CD4-positive, alpha-beta memory T cell (primary cell): ENCODE data around the gene KIAA0232. TPM values are rescaled to one million over a fixed set of nuclear protein-coding genes. Genes with fewer than 3 reads are reported as not detected.

Experiments used
- CTCF ChIA-PET: fragments of 350-600 bp; sonication (Branson Sonifier 250); formaldehyde crosslinking; loops from one replicate; lab custom pipeline; 2021; ENCODE audit warnings: inconsistent platforms; ENCODE audit not compliant: partially characterized antibody; lab: Charles Lee
- POLR2A ChIA-PET: fragments of 350-600 bp; sonication (Branson Sonifier 250); formaldehyde crosslinking; loops from one replicate; lab custom pipeline; 2021; ENCODE audit not compliant: partially characterized antibody; lab: Charles Lee
- DNase-seq, 5 donors: peaks; one replicate each; pipeline versions ENCODE4 v3.0.0 to v3.0.0-alpha.2; 2020 to 2022; ENCODE audit warnings: mixed read lengths in 1 of 5
- H3K27ac ChIP-seq: one replicate; pipeline ENCODE4 v1.7.0; 2013; ENCODE audit warnings: low read depth, low read length
- H3K27me3 ChIP-seq: 2 replicates; pipeline ENCODE4 v1.7.0; 2013; ENCODE audit warnings: mild to moderate bottlenecking, low read length, moderate library complexity; ENCODE audit not compliant: insufficient read depth
- H3K36me3 ChIP-seq: 2 replicates; pipeline ENCODE4 v1.7.0; 2013; ENCODE audit warnings: mild to moderate bottlenecking, low read length, moderate library complexity; ENCODE audit not compliant: insufficient read depth
- H3K4me1 ChIP-seq: 2 replicates; pipeline ENCODE4 v1.7.0; 2013; ENCODE audit warnings: mild to moderate bottlenecking, low read length, moderate library complexity; ENCODE audit not compliant: insufficient read depth
- H3K4me3 ChIP-seq, 2 donors: one replicate each; pipeline ENCODE4 v1.7.0; 2013; ENCODE audit warnings: low read length in 2 of 2, mild to moderate bottlenecking in 1 of 2
- H3K9me3 ChIP-seq, 2 donors: one replicate each; pipeline ENCODE4 v1.7.0; 2013; ENCODE audit warnings: low read length in 2 of 2, control low read depth in 1 of 2; ENCODE audit not compliant: control insufficient read depth in 1 of 2
- H3K27ac Mint-ChIP-seq, 7 donors: one replicate each; pipeline ENCODE4 v1.8.0; 2020 to 2021; ENCODE audit warnings: mixed read lengths in 7 of 7, mild to moderate bottlenecking in 6 of 7, inconsistent platforms in 3 of 7, moderate library complexity in 3 of 7
- H3K27me3 Mint-ChIP-seq, 2 donors: one replicate each; pipeline ENCODE4 v1.8.0; 2020 to 2021; ENCODE audit warnings: mixed read lengths in 2 of 2
- H3K36me3 Mint-ChIP-seq, 2 donors: one replicate each; pipeline ENCODE4 v1.8.0; 2020 to 2021; ENCODE audit warnings: mixed read lengths in 2 of 2, inconsistent platforms in 1 of 2, mild to moderate bottlenecking in 1 of 2
- H3K4me1 Mint-ChIP-seq, 4 donors: one replicate each; pipeline ENCODE4 v1.8.0; 2020 to 2021; ENCODE audit warnings: mixed read lengths in 4 of 4, mild to moderate bottlenecking in 1 of 4
- H3K4me3 Mint-ChIP-seq, 8 donors: one replicate each; pipeline ENCODE4 v1.8.0; 2020 to 2021; ENCODE audit warnings: mixed read lengths in 8 of 8, mild to moderate bottlenecking in 7 of 8, moderate library complexity in 6 of 8, inconsistent platforms in 3 of 8
- H3K9me3 Mint-ChIP-seq, 8 donors: one replicate each; pipeline ENCODE4 v1.8.0; 2020 to 2021; ENCODE audit warnings: mixed read lengths in 8 of 8, mild to moderate bottlenecking in 5 of 8, inconsistent platforms in 3 of 8, moderate library complexity in 1 of 8
- intact Hi-C: fragments of 100-400 bp; cut with micrococcal nuclease; formaldehyde crosslinking; loops from one replicate; pipeline ENCODE4 v1.15.1; 2023
- polyA plus RNA-seq, 2 donors: library from polyadenylated mRNA; unstranded; fragments of 300-500 nt; fragmentation: Illumina TruSeq; gene quantifications; one replicate each; pipeline ENCODE4 v1.2.3, GENCODE V29; 2021
- total RNA-seq, 2 experiments: library from RNA; stranded (reverse); gene quantifications; one replicate each; pipeline ENCODE4 v1.2.3, GENCODE V29; 2021

The KIAA0232 gene
- total and polyA plus RNA-seq, 4 experiments from 2014 or later, result 6.8 to 24.0 (median 16.0) TPM

- POLR2A ChIA-PET, result interaction anchor here (2.6 kb wide), 2 partner anchors 16 to 93 kb away, joined by 7 to 11 read pairs; partner anchors contain the start of gene TBC1D14
- Histone ChIP-seq H3K27me3 (no peaks in the 10 kb centered on the region), H3K9me3 (peaks cover 0 to 3% of the 10 kb centered on the region in 2 donors), H3K4me3 (no peak overlapping the region), H3K36me3 (no peaks in the 10 kb centered on the region), H3K4me1 (peaks cover 30% of the 10 kb centered on the region), H3K27ac (no peak overlapping the region)
- Mint-ChIP-seq H3K27ac (peak overlapping the region in 5 of 7 donors; percentile 22 to 82 (median 70)), H3K9me3 (no peaks in the 10 kb centered on the region), H3K36me3 (no peaks in the 10 kb centered on the region), H3K4me1 (peaks cover 16 to 43% (median 30%) of the 10 kb centered on the region in 4 donors), H3K27me3 (no peaks in the 10 kb centered on the region), H3K4me3 (no peak overlapping the region)
- no peak for DNase-seq
- intact Hi-C loops, result no loop called here
- CTCF ChIA-PET, result interaction anchor here (0.6 to 3.4 kb wide), 6 partner anchors 10 to 175 kb away, joined by 3 to 22 read pairs (median 4); partner anchors contain the start of gene GRPEL1
Measured at GRCh38 chr4:6894086-6894478, 111.6 kb downstream of the KIAA0232 start.

DNA sequence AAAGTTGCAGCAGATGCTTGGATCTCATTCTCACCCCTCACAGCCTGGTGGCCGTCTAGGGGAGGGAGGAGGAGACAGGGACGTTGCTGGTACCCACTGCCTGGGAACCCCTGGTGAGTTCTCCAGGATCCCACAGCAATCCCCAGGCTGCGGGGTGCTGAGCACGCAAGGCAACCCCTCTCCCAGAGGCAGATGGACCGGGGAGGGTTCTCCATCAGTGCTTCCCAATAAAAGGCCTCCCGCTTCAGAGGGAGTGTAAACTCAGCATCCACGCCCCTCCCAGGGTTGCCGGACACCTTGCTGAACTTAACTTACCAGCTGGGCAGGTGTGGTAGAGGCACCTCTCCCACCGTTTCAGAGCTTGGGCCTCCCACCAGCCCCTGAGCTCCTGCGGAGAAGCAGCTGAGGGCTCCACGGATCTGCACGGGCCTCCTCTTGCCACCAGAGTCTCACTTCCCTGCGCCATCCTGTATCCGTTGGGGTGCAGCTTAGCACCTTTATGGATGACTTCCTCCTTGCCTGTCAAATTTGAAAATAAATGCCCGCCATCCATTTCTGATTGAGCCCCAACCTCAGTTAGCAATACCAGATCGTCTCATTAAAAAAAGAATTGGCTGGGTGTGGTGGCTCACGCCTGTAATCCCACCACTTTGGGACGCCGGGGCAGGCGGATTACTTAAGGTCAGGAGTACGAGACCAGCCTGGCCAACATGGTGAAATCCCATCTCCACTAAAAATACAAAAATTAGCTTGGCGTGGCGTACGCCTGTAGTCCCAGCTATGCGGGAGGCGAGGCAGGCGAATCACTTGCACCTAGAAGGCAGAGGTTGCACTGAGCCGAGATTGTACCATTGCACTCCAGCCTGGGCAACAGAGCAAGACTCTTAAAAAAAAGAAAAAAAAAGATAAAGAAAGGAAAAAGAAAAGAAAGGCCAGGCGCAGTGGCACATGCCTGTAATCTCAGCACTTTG lies 112.3 kb downstream of the KIAA0232 start:
- Histone ChIP-seq H3K9me3 (peaks cover 0 to 3% of the 10 kb centered on the region in 2 donors), H3K27me3 (no peaks in the 10 kb centered on the region), H3K27ac (no peak overlapping the region), H3K4me3 (no peak overlapping the region), H3K36me3 (no peaks in the 10 kb centered on the region), H3K4me1 (peaks cover 37% of the 10 kb centered on the region)
- Mint-ChIP-seq H3K4me3 (no peak overlapping the region), H3K27me3 (no peaks in the 10 kb centered on the region), H3K4me1 (peaks cover 22 to 50% (median 36%) of the 10 kb centered on the region in 4 donors), H3K36me3 (no peaks in the 10 kb centered on the region), H3K27ac (peak overlapping the region in 5 of 7 donors; percentile 47 to 82 (median 53)), H3K9me3 (no peaks in the 10 kb centered on the region)
- no peak for DNase-seq
- ChIA-PET CTCF (interaction anchor here (1.7 to 3.4 kb wide), 3 partner anchors 9 to 175 kb away, joined by 6 to 22 read pairs (median 7); partner anchors contain the start of genes GRPEL1 and TBC1D14), POLR2A (interaction anchor here (2.6 kb wide), 1 partner anchor 15 kb away, joined by 11 read pairs; the partner anchor contains the start of gene TBC1D14)
- intact Hi-C loops, result no loop called here

GRCh38 chr4:6896035-6896434 lies 113.5 kb downstream of the KIAA0232 start:
- Histone ChIP-seq H3K4me3 (no peak overlapping the region), H3K27me3 (no peaks in the 10 kb centered on the region), H3K4me1 (peaks cover 44% of the 10 kb centered on the region), H3K9me3 (no peaks in the 10 kb centered on the region), H3K27ac (no peak overlapping the region), H3K36me3 (no peaks in the 10 kb centered on the region)
- no peak overlapping the region for H3K4me3 Mint-ChIP-seq
- ChIA-PET CTCF (interaction anchor here (1.7 to 2.2 kb wide), 2 partner anchors 8 to 13 kb away, joined by 6 to 7 read pairs; partner anchors contain the start of gene TBC1D14), POLR2A (interaction anchor here (0.9 to 2.6 kb wide), 4 partner anchors 10 to 23 kb away, joined by 3 to 11 read pairs (median 3); partner anchors contain the start of gene TBC1D14)
- H3K36me3 Mint-ChIP-seq, result no peaks in the 10 kb centered on the region
- no peaks in the 10 kb centered on the region for H3K27me3 Mint-ChIP-seq
- H3K27ac Mint-ChIP-seq, result peak overlapping the region in 1 of 7 donors; percentile 35
- DNase-seq, result no peak
- intact Hi-C loops, result no loop called here
- peaks cover 24 to 58% (median 41%) of the 10 kb centered on the region in 4 donors for H3K4me1 Mint-ChIP-seq
- H3K9me3 Mint-ChIP-seq, result no peaks in the 10 kb centered on the region

GRCh38 chr4:6898763-6899162 lies 116.2 kb downstream of the KIAA0232 start:
- Histone ChIP-seq H3K27me3 (no peaks in the 10 kb centered on the region), H3K4me3 (no peak overlapping the region), H3K4me1 (peaks cover 30% of the 10 kb centered on the region), H3K36me3 (no peaks in the 10 kb centered on the region), H3K27ac (no peak overlapping the region), H3K9me3 (no peaks in the 10 kb centered on the region)
- Mint-ChIP-seq H3K36me3 (no peaks in the 10 kb centered on the region), H3K27me3 (no peaks in the 10 kb centered on the region), H3K4me1 (peaks cover 13 to 37% (median 24%) of the 10 kb centered on the region in 4 donors), H3K4me3 (peak overlapping the region in 7 of 8 donors; percentile 18 to 78 (median 67)), H3K27ac (peak overlapping the region; percentile 82 to 93 (median 88)), H3K9me3 (no peaks in the 10 kb centered on the region)
- intact Hi-C loops, result no loop called here
- no peak for DNase-seq
- ChIA-PET POLR2A (interaction anchor here (0.6 to 3.7 kb wide), 7 partner anchors 10 to 959 kb away, joined by 3 to 45 read pairs (median 4); partner anchors contain the start of genes MAN2B2 and TBC1D14), CTCF (interaction anchor here (1.0 to 2.4 kb wide), 8 partner anchors 10 to 172 kb away, joined by 3 to 16 read pairs (median 4); partner anchors contain the start of gene TBC1D14)

GRCh38 chr4:6900181-6900812 lies 117.8 kb downstream of the KIAA0232 start:
- no peaks in the 10 kb centered on the region for H3K27me3 Mint-ChIP-seq
- H3K27me3 ChIP-seq, result no peaks in the 10 kb centered on the region
- H3K36me3 ChIP-seq, result no peaks in the 10 kb centered on the region
- no peaks in the 10 kb centered on the region for H3K9me3 ChIP-seq
- peak overlapping the region in 6 of 7 donors; percentile 64 to 93 (median 89) for H3K27ac Mint-ChIP-seq
- no peaks in the 10 kb centered on the region for H3K36me3 Mint-ChIP-seq
- ChIA-PET POLR2A (interaction anchor here (1.6 to 3.7 kb wide), 4 partner anchors 9 to 227 kb away, joined by 5 to 45 read pairs (median 9); partner anchors contain the start of gene TBC1D14), CTCF (interaction anchor here (1.0 to 2.4 kb wide), 9 partner anchors 9 to 180 kb away, joined by 3 to 11 read pairs (median 4); partner anchors contain the start of gene TADA2B)
- intact Hi-C loops, result no loop called here
- no peak overlapping the region for H3K27ac ChIP-seq
- no peaks in the 10 kb centered on the region for H3K9me3 Mint-ChIP-seq
- no peak overlapping the region for H3K4me3 ChIP-seq
- no peak for DNase-seq
- peaks cover 39% of the 10 kb centered on the region for H3K4me1 ChIP-seq
- H3K4me1 Mint-ChIP-seq, result peaks cover 18 to 40% (median 28%) of the 10 kb centered on the region in 4 donors
- H3K4me3 Mint-ChIP-seq, result peak overlapping the region in 2 of 8 donors; percentile 5 to 36

DNA sequence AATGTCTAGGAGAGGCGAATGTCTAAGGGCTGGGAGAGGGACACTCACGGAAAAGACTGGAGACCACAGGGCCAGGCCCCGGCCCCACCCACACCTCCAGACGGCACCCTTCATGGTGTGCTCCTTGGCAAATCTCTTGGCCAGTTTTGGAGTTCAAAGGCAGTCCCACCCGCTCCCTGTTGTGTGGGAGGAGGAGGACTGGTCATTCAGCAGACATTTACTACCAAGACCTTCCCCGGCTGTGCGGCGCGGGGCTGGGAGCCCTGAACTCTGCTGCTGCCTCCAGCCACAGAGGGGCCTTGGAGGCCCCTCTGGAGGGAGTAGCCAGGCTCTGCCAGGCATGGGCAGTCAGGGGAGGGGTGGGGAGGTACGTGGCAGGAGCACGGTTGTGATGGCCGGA lies 118.4 kb downstream of the KIAA0232 start:
- no peaks in the 10 kb centered on the region for H3K9me3 Mint-ChIP-seq
- Histone ChIP-seq H3K27me3 (no peaks in the 10 kb centered on the region), H3K4me3 (no peak overlapping the region), H3K27ac (no peak overlapping the region), H3K9me3 (no peaks in the 10 kb centered on the region), H3K36me3 (no peaks in the 10 kb centered on the region), H3K4me1 (peaks cover 39% of the 10 kb centered on the region)
- H3K36me3 Mint-ChIP-seq, result no peaks in the 10 kb centered on the region
- ChIA-PET CTCF (interaction anchor here (1.1 to 1.8 kb wide), 3 partner anchors 8 to 168 kb away, joined by 3 to 7 read pairs (median 3); no protein-coding TSS in a partner anchor), POLR2A (interaction anchor here (3.7 kb wide), 1 partner anchor 8 kb away, joined by 45 read pairs; the partner anchor contains the start of gene TBC1D14)
- intact Hi-C loops, result no loop called here
- peaks cover 18 to 40% (median 28%) of the 10 kb centered on the region in 4 donors for H3K4me1 Mint-ChIP-seq
- no peaks in the 10 kb centered on the region for H3K27me3 Mint-ChIP-seq
- H3K4me3 Mint-ChIP-seq, result peak overlapping the region in 2 of 8 donors; percentile 5 to 10
- H3K27ac Mint-ChIP-seq, result peak overlapping the region in 3 of 7 donors; percentile 43 to 84 (median 82)
- no peak for DNase-seq
